Bone marrow (tissue), 2 donors: ENCODE data around the gene GLS.
"Not testable (repeated sequence)": the region's sequence is repeated elsewhere in the genome, so short reads cannot be mapped to it uniquely, and the experiment has no call there.

Experiments used
- DNase-seq, 2 donors: peaks; one replicate each; lab custom pipeline; 2025; lab: John Stamatoyannopoulos, UW

Gene GLS

GRCh38 chr2:190880378-190881083 is at the start of gene GLS:
TSS of gene GLS (plus strand) at chr2:190880821. CDS start at chr2:190881085, 264 bp downstream.
- peak; percentile 73 to 95 for DNase-seq

DNA sequence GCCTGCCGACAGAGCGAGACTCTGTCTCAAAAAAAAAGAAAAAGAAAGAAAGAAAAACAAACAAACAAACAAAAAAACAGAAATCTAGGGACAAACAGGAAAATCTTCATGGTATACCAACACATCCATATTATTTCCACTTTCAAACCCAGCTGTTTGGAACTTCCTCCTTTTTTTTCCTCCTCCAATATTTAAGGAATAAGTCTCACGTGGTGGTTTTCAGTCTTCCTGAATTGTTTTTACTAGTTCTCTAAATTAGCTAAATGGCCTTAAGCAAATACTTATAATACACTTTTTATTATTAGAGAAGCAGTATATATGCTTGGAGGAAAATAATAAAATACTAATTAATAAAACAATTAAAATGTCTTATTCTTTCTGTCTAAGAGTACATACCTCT is 48.7 kb upstream of the GLS start:
- no peak for DNase-seq

DNA sequence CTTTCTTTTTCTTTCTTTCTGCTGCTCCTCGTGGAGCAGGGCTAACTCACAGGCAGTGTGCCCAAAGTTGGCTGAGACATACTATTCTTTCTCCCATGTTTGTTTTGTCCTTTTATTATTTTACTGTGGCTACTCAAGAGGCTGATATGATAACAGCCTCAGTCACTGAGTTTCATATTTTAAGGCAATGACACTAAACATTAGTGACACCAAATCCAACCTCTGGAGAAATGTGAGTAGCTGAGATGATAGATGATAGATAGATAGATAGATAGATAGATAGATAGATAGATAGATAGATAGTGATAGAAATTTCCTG is 45.8 kb upstream of the GLS start:
- no peak for DNase-seq

DNA sequence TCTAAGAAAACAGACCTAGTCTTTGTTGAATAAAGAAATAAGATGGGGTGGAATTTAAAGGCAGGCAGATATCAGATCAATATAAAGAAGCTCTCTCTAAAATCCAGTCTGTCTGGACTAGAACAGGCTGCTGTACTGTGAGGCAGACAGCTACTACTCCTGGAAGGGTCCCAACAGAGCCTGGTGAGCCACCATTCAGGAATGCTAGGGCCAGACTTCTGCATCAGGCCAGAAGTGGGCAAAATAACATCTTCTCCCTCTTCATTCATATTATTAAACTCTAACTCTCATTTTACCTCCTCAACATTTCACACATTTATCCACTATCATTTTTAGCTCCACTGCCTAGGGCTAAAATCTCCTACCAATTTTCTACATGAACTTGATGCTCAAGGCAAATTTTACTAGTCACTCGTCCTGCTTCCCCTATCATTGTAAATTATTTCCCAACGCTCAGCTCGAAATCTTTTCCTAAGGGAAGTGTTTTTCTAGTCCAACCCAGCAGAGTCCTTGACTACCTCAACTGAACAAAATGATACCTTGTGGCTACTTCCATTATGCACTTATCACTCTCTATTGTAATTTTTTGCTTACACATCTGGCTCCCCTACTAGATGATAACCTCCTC is 45.2 kb upstream of the GLS start:
- no peak for DNase-seq

DNA sequence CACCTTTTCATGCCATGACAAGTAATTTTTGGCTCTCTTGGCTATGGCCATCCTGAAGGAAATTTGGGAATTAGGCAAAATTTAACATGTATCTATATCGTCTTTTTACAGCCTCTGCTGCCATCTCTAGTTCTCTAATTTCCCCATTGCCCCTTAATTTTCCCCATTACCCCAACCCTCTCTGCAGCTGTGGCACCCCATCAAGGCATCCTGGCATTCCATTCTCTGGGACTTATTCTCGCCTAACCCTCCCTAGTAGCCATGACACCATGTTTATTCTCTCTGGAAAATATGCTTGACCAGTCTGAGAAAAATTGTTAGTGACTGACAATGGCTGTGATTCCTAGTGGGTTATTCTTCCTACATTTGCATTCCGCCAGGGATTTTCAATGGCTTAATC is 43.9 kb upstream of the GLS start:
- DNase-seq = no peak

DNA sequence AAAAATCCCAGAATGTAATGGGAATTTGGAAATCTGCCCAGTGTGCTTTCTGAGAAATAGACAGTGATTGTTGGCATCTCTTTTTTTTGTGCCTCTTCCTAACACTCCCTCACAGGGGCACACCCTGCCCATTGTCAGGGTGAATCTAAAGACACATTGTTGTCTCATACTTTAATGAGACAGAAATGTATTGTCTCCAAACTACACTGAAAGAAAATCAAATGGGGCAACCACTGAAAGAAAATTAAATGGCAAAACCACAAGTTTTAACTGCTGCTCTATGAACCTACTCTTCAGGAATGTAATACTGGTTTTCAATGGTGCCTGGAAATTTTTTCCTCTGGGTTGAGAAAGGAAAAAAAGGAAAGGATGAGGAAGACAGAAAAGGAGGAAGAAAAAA is 43.2 kb upstream of the GLS start:
- DNase-seq = no peak

GRCh38 chr2:190837952-190838361 is 42.7 kb upstream of the GLS start:
- DNase-seq = no peak

- DNase-seq = no peak
These were observed 42.1 kb upstream of the GLS start for GRCh38 chr2:190838492-190838910.

- no peak for DNase-seq
These were observed 40.0 kb upstream of the GLS start for GRCh38 chr2:190840569-190841172.

DNA sequence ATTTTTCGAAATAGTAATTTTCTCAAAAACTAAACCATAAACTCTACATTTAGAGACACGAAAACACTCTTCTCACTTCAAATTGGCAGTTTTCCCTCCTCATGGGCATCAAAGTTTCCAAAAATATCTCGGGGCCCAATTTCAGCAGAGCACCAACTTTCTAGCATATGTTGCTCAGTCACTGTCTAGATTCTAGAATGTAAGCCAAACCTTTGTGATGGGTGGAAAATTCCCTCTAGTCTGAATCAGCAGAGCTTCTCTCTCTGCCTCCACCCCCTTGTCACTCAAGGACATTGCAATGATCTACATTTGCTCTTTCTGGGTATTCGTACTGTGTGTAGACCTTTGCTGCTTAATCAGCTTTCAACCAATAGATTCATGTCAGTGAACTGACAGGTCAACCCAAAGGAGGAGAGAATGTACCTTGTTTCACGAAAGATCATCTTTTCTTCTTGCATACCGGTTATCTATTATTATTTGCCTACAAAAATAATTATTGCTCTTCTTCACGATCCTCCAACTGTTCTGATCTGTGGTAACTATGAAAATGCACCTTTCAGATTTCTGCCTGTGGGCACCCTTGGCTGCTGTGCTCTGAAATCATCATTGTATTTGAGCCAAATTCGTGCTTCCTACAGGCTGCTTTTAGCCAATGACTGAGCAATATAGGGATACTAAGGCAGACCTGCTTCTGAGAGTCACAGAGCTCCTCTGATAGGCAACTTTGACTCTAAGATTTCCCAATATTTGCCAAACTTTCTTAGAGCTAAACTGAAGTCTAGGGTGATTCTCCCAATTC is 38.7 kb upstream of the GLS start:
- no peak for DNase-seq

GRCh38 chr2:190842606-190843104 is 38.0 kb upstream of the GLS start:
- no peak for DNase-seq

DNA sequence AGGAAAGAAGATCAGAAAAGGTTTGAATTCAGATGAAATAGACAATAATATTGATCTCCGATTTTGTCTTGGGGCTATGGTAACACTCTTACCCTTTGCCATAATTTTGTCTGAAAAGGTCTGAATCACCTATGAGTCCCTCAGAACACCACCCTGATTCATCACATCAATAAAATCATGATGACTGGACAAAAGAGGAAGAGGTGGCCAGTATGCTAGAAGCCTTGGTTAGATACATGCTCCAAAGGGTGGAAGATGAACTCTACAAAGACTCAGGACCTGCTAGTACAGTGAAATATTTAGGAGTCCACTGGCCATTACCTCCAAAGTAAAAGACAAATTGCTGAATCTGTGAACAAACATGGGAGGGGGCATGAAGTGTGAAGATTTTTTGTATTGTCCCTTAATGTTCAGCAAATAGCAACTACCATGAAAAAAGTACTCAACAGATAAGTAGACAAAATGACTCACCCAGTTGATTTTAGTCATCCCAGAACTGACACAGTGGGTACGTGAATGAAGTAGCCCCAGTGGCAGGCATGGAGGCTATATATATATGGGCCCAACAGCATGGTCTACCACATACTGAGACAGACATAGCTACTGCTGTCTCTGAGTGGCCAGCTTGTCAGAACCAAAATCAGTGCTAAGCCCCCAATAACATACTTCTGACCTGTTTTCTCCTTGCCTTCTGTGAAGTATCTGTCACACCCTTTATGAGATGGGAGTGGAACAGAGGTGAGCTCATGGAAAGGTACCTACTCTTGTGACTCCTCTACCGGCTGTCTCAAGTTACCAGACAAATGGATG is 36.5 kb upstream of the GLS start:
- DNase-seq = peak in 1 of 2 donors; percentile 20

DNA sequence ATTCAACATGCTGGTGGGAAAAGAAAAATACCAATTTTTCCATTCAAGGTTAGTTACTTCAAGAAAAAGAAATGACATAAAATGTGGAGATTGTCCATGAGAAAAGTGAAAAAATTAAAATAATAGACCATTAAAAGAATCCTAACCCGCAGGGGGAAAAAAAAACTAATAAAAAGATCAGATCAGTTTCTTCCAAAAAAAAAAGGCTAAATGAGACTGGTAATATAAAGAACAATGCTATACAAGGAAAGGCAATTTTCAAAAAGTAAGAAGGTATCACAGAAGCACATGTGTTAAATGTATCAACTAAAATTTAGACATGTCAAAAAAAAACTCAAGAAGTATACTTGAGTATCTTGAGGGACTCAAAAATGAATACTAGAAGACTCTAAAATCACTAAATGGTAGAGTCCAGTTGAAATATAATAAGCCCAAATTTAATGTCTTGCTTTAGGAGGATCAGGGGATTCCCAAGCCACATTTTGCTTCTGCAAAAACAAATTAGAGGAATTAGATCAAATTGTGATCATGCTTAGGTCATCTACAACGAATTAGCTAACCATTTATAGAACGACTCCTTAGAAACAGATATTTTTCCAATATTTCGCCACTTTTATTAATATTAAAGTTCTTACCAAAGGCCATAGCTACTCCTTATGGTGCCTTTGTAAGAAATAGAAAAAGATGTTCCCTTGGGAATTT is 35.8 kb upstream of the GLS start:
- no peak for DNase-seq

GRCh38 chr2:190846746-190847145 is 33.9 kb upstream of the GLS start:
- DNase-seq = no peak

GRCh38 chr2:190847504-190848081 is 33.0 kb upstream of the GLS start:
- no peak for DNase-seq

DNA sequence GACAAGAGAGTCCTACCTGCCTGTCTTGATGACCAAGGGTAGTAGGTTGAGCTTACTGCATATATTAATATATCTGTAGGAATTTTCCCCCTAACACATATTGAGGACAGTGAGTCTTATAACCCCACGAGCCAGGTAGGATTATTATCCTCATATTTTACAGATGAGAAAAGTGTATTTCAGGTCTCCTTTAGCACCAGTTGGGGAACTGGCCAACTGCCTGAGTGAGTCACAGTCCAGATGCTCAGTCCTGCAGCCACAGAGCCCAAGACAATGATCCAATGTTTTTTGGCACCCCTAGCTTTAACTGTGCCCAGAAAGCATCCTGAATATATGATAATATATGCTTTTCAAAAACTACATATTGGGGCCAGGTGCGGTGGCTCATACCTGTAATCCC is 30.8 kb upstream of the GLS start:
- no peak for DNase-seq

- not testable (repeated sequence) for DNase-seq
These were observed 27.6 kb upstream of the GLS start for GRCh38 chr2:190853022-190853421.

GRCh38 chr2:190853531-190854383 is 26.9 kb upstream of the GLS start:
- DNase-seq = peak in 1 of 2 donors; percentile 22

- DNase-seq = no peak
These were observed 25.9 kb upstream of the GLS start for GRCh38 chr2:190854726-190855125.

DNA sequence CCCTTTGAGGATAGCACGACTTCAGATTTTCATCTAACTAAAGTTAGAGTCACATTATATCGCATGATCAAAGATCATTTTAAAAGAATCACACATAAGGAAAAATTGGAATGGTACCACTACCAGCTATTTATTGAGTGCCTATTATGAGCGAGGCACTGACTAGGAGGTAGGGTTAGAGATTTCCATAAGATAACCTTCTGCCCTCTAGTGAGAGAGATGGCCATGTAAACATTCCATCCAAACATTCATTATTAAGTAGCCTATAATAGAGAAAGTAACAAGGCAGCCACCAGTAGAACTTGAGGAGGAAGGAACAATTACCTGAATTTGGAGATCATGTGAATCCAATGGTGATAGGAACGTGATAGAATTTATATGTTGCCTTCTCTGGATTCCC is 25.4 kb upstream of the GLS start:
- DNase-seq = no peak
